Lung (tissue), 12 donors: Measurements from ENCODE around the gene IL23R. TPM values are rescaled to one million over a fixed set of nuclear protein-coding genes. Genes with fewer than 3 reads are reported as not detected.

ENCODE experiments used
- ATAC-seq: fragments of 200-7000 bp; cut with Tn5 transposase; one replicate; pipeline ENCODE4 v1.9.1; 2020; ENCODE audit warnings: moderate number of reproducible peaks; ENCODE audit not compliant: insufficient read depth, low FRiP score
- DNase-seq, 3 donors: peaks; one replicate each; pipeline ENCODE4 v3.0.0-alpha.2; 2013 to 2017
- H3K27ac ChIP-seq, 2 donors: one replicate each; pipeline ENCODE4 v1.5.1; 2013; ENCODE audit warnings: mild to moderate bottlenecking in 2 of 2, moderate library complexity in 2 of 2, control low read depth in 1 of 2, inconsistent platforms in 1 of 2, low read depth in 1 of 2, low read length in 1 of 2
- H3K27me3 ChIP-seq, 3 donors: one replicate each; pipeline ENCODE4 v1.5.1; 2013; ENCODE audit warnings: low read length in 2 of 3; ENCODE audit not compliant: control insufficient read depth in 3 of 3, insufficient read depth in 3 of 3
- H3K36me3 ChIP-seq, 4 donors: one replicate each; pipeline ENCODE4 v1.5.1; 2013; ENCODE audit warnings: low read length in 4 of 4, mild to moderate bottlenecking in 1 of 4, moderate library complexity in 1 of 4; ENCODE audit not compliant: control insufficient read depth in 4 of 4, insufficient read depth in 4 of 4
- H3K4me1 ChIP-seq, 5 donors: one replicate each; pipeline ENCODE4 v1.5.1; 2013; ENCODE audit warnings: low read length in 5 of 5, mild to moderate bottlenecking in 2 of 5, moderate library complexity in 1 of 5; ENCODE audit not compliant: control insufficient read depth in 5 of 5, insufficient read depth in 5 of 5
- H3K4me3 ChIP-seq: one replicate; pipeline ENCODE4 v1.5.1; 2013; ENCODE audit warnings: mild to moderate bottlenecking, control low read depth, moderate library complexity
- H3K9ac ChIP-seq, 2 donors: one replicate each; pipeline ENCODE4 v1.5.1; 2013; ENCODE audit warnings: low read length in 2 of 2, control low read depth in 1 of 2; ENCODE audit not compliant: insufficient read depth in 1 of 2
- H3K9me3 ChIP-seq, 4 donors: one replicate each; pipeline ENCODE4 v1.5.1; 2013; ENCODE audit warnings: low read length in 3 of 4, mild to moderate bottlenecking in 1 of 4, moderate library complexity in 1 of 4; ENCODE audit not compliant: control insufficient read depth in 4 of 4, insufficient read depth in 3 of 4
- CTCF ChIP-seq: IDR thresholded peaks from 2 replicates; pipeline ENCODE4 v1.5.1; 2012; ENCODE audit warnings: mild to moderate bottlenecking; ENCODE audit errors: control extremely low read depth, extremely low read depth
- WGBS, 2 donors: extraction: QIAGEN DNeasy Blood & Tissue Kit; methylation state at CpG; one replicate each; pipeline ENCODE4 v1.1.7; 2013; 5-methylcytosine and 5-hydroxymethylcytosine counted together
- polyA plus RNA-seq, 2 donors: library from polyadenylated mRNA; stranded (reverse); fragments of 200-250 nt; gene quantifications; one replicate each; pipeline ENCODE4 v1.2.1, GENCODE V29; 2013
- total RNA-seq, 2 donors: library from RNA; depleted of rRNA in 1 of 2; stranded (reverse); fragments of >200 nt in 1 of 2; gene quantifications; one replicate each; pipeline ENCODE4 v1.2.1, GENCODE V29; 2014 to 2021
- donor health status: control.
- donor health status: control.
- donor health status: Bipolar disorder and iron deficiency.
- donor health status: healthy.
- donor health status: DM: yes; HTN: yes; CAD: no.

Gene IL23R
- total and polyA plus RNA-seq, 4 donors: 0.03 to 0.60 (median 0.15) TPM; not detected in 1

GRCh38 chr1:67192902-67193301, 26.6 kb downstream of the IL23R start:
- Histone ChIP-seq H3K9me3 (no peaks in the 10 kb centered on the region), H3K27ac (no peak overlapping the region), H3K4me3 (no peak overlapping the region), H3K4me1 (peaks cover 0 to 5% (median 0%) of the 10 kb centered on the region in 5 donors), H3K36me3 (no peaks in the 10 kb centered on the region), H3K27me3 (no peaks in the 10 kb centered on the region), H3K9ac (no peak overlapping the region)
- no peak for DNase-seq
- TF ChIP-seq CTCF: no peak
- 97 to 100% methylated on average over 1 of the region's 1 CpG for WGBS, 2 donors
- no peak for ATAC-seq

- Histone ChIP-seq H3K9me3 (no peaks in the 10 kb centered on the region), H3K36me3 (no peaks in the 10 kb centered on the region), H3K4me1 (peaks cover 0 to 5% (median 0%) of the 10 kb centered on the region in 5 donors), H3K9ac (no peak overlapping the region), H3K27ac (no peak overlapping the region), H3K27me3 (no peaks in the 10 kb centered on the region), H3K4me3 (no peak overlapping the region)
- ATAC-seq (no peak), DNase-seq (no peak)
- TF ChIP-seq CTCF: no peak
- WGBS, 2 donors: 46 to 52% methylated on average over 3 of the region's 3 CpGs
Observed at GRCh38 chr1:67193704-67194103, 27.4 kb downstream of the IL23R start.

DNA sequence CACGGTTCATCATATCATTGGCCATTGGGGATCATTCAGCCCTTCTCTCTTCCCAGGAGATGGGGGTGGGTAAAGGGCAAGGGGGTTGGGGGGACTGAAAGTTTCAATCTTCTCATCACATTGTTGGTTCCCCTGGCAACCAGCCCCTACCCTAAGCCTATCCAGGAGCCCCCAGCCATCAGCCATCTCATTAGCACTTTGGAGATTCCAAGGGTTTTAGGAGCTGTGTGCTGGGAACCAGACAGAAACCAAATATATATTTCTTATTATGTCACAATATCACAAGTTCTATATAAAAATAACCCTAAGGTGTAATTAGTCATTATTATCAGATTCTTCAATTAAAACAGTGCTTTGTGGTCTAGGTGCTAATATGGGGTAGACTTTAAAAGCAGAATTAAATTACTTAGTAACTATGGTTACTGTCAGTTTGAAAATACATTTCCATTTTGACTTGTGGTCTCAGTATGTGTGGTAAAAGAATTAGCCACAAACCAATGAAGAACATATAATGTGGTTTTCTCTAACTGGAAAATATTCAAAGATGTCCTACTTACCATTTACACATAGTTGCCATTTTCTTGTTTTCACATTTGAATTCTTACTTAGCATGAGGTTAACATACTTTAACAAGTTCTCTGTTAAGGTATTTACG, 28.1 kb downstream of the IL23R start:
- WGBS, 2 donors: 79 to 86% methylated on average over 2 of the region's 2 CpGs
- H3K9me3 ChIP-seq: no peaks in the 10 kb centered on the region
- no peak overlapping the region for H3K4me3 ChIP-seq
- ATAC-seq (no peak), DNase-seq (no peak)
- H3K36me3 ChIP-seq: no peaks in the 10 kb centered on the region
- H3K4me1 ChIP-seq: peaks cover 0 to 5% (median 0%) of the 10 kb centered on the region in 5 donors
- H3K27ac ChIP-seq: no peak overlapping the region
- H3K27me3 ChIP-seq: no peaks in the 10 kb centered on the region
- H3K9ac ChIP-seq: no peak overlapping the region
- no peak for TF ChIP-seq CTCF

GRCh38 chr1:67200755-67201154, 34.5 kb downstream of the IL23R start:
- no peak overlapping the region for H3K4me3 ChIP-seq
- H3K27me3 ChIP-seq: no peaks in the 10 kb centered on the region
- H3K4me1 ChIP-seq: no peaks in the 10 kb centered on the region
- DNase-seq: no peak
- no peak overlapping the region for H3K27ac ChIP-seq
- H3K9ac ChIP-seq: no peak overlapping the region
- TF ChIP-seq CTCF: no peak
- no peaks in the 10 kb centered on the region for H3K9me3 ChIP-seq
- no peak for ATAC-seq
- no peaks in the 10 kb centered on the region for H3K36me3 ChIP-seq
- 97 to 98% methylated on average over 3 of the region's 3 CpGs for WGBS, 2 donors
